OCI-LY3 (cell line): ENCODE data around the gene UQCRC1.

Source experiments
- H2AFZ ChIP-seq: fragments of 200-600, 300-600 bp; shearing (Covaris generic); 2 replicates; pipeline ENCODE4 v1.6.0; 2014; ENCODE audit warnings: antibody characterized with exemption, low read depth, low read length
- H3K27ac ChIP-seq: fragments of 200-600, 300-600 bp; sonication (generic); 2 replicates; pipeline ENCODE4 v1.5.1; 2014; ENCODE audit warnings: mild to moderate bottlenecking, low read length, moderate library complexity, mixed read lengths
- H3K27me3 ChIP-seq: fragments of 200-600, 300-600 bp; sonication (generic); 2 replicates; pipeline ENCODE4 v1.6.1; 2014; ENCODE audit warnings: low read depth, low read length, mixed read lengths
- H3K36me3 ChIP-seq: fragments of 200-600, 300-600 bp; sonication (generic); replicated peaks from 2 replicates; pipeline ENCODE3; 2014; ENCODE audit warnings: low read depth, low read length, mixed read lengths
- H3K4me1 ChIP-seq: fragments of 300-600, 200-600 bp; sonication (generic); 2 replicates; pipeline ENCODE4 v1.6.1; 2014; ENCODE audit warnings: low read length, mixed read lengths
- H3K4me2 ChIP-seq: fragments of 200-600, 300-600 bp; sonication (generic); 2 replicates; pipeline ENCODE4 v1.6.1; 2014; ENCODE audit warnings: low read length, mixed read lengths
- H3K4me3 ChIP-seq: fragments of 300-600, 200-600 bp; sonication (generic); 2 replicates; pipeline ENCODE4 v1.5.1; 2014; ENCODE audit warnings: antibody characterized with exemption, mild to moderate bottlenecking, low read length, moderate library complexity
- H3K79me2 ChIP-seq: fragments of 300-600, 200-600 bp; shearing (Covaris generic); 2 replicates; pipeline ENCODE4 v1.6.1; 2014; ENCODE audit warnings: mild to moderate bottlenecking, low read length, mixed read lengths
- H3K9ac ChIP-seq: fragments of 300-600, 200-600 bp; shearing (Covaris generic); 2 replicates; pipeline ENCODE4 v1.6.0; 2014; ENCODE audit warnings: mild to moderate bottlenecking, low read length, moderate library complexity
- H3K9me3 ChIP-seq: fragments of 200-600, 300-600 bp; shearing (Covaris generic); 2 replicates; pipeline ENCODE4 v1.6.1; 2014; ENCODE audit warnings: low read length, mixed read lengths; ENCODE audit not compliant: insufficient read depth
- H4K20me1 ChIP-seq: fragments of 200-600, 300-600 bp; sonication (generic); 2 replicates; pipeline ENCODE4 v1.6.1; 2016; ENCODE audit warnings: low read length, mixed read lengths; ENCODE audit not compliant: insufficient read depth
- CTCF ChIP-seq: fragments of 200-600, 300-600 bp; sonication (generic); IDR thresholded peaks from 2 replicates; pipeline ENCODE4 v1.5.1; 2014; ENCODE audit warnings: antibody characterized with exemption, low read length, low read depth
- EZH2phosphoT487 ChIP-seq: fragments of 200-600 bp; shearing (Covaris generic); IDR thresholded peaks from 2 replicates; pipeline ENCODE4 v1.6.1; 2018; ENCODE audit warnings: antibody characterized with exemption, mixed run types, low read depth

UQCRC1 gene

DNA sequence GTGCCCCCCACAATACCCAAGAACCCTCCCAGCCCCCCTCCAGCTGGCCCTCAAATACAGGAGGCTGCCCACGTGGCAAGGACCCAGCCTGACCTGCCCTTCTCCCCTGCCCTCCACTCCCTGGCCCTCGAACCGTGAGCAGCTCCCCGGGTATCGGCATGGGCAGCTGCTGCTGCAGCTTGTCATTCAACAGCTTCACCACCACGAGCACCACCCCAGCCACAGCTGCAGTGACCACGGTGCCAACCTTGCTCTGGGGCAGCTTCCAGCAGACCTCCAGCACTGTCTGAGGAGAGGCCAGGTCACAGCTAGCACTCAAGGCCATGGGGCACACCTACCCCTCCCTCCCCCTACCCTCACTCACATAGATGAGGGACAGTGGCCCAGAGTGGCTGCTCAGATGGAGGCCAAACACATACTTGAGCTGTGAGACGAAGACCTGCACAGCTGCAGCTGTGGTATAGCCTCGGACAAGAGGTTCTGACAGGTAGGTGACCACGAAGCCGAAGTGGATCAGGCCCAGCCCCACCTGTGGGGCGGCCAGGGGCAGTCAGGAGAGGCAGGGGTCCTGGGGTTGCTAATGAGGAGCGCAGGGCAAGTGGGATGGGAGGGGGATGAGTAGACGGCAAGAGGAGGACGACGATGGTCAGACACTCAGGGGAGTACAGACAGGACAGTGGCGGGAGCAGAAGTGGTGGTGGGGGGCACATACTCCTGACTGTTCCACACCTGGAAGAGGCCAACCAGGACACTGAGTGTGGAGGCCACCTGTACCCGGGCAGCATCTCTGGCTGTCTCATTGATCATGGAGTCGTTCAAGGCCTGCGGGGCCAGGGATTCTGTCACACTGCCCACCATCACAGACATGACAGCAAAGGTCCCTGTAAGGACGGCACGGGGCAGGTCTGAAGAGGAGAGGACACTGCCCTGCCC is 22.3 kb upstream of the UQCRC1 start:
- Histone ChIP-seq H3K4me2 (no peak overlapping the region), H4K20me1 (peaks cover 9% of the 10 kb centered on the region; the same call in 1 of the 2 replicates), H3K4me3 (no peak overlapping the region), H3K27me3 (no peaks in the 10 kb centered on the region), H3K4me1 (peaks cover 14% of the 10 kb centered on the region), H3K9me3 (no peaks in the 10 kb centered on the region), H3K9ac (no peak overlapping the region), H3K27ac (no peak overlapping the region), H3K36me3 (peaks cover 24% of the 10 kb centered on the region), H2AFZ (no peak overlapping the region), H3K79me2 (0 out of 2 replicates have a peak, but pooled peaks cover 4% of the 10 kb centered on the region)
- no peak for TF ChIP-seq EZH2phosphoT487
- no peak for TF ChIP-seq CTCF

DNA sequence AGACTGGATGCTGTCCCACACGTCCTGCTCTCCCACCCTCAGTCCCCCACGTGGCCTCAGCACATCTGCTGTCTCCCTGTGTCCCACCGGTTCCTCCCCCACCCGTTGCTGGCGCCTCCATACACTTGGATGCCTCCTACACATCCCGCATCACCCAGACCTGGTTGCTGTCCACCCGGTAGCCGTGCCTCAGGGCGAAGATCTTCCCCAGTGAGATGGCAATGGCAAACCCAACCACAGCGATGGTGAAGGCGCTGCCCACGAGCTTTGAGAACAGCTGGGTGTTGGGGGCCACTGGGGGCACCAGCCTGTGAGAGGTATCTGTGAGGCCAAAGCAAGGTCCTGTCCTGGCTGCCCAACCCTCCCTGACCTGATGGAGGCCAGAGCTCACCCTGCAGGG is 21.4 kb upstream of the UQCRC1 start:
- Histone ChIP-seq H3K27me3 (no peaks in the 10 kb centered on the region), H3K4me2 (no peak overlapping the region), H3K79me2 (0 out of 2 replicates have a peak, but pooled peaks cover 4% of the 10 kb centered on the region), H3K9me3 (no peaks in the 10 kb centered on the region), H3K36me3 (peaks cover 24% of the 10 kb centered on the region), H3K4me1 (peaks cover 8% of the 10 kb centered on the region), H4K20me1 (peaks cover 9% of the 10 kb centered on the region; the same call in 1 of the 2 replicates), H3K4me3 (no peak overlapping the region), H3K27ac (no peak overlapping the region), H2AFZ (no peak overlapping the region), H3K9ac (no peak overlapping the region)
- TF ChIP-seq EZH2phosphoT487 (no peak), CTCF (no peak)

DNA sequence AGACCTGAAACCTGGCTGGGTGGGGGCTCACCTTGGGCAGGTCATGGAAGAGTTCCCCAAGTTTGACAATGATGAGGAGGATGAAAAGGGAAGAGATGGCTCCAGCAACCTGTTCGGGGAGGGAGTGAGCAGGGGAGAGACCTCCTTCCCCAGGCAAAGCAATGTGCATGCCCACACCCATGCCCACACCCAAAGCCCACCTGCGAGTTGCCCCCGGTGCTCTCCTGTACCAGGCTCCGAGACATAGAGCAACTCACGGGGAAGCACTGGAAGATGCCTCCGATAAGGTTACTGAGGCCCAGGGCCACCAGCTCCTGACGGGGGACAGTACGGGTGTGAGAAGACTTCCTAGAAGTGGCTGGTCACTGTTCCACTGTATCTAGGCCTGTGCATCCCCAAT is 21.0 kb upstream of the UQCRC1 start:
- no peak overlapping the region for H3K4me3 ChIP-seq
- 0 out of 2 replicates have a peak, but pooled peaks cover 4% of the 10 kb centered on the region for H3K79me2 ChIP-seq
- H3K27me3 ChIP-seq: no peaks in the 10 kb centered on the region
- no peak for TF ChIP-seq CTCF
- no peak for TF ChIP-seq EZH2phosphoT487
- H3K9ac ChIP-seq: no peak overlapping the region
- H3K36me3 ChIP-seq: peaks cover 28% of the 10 kb centered on the region
- H3K4me1 ChIP-seq: peaks cover 8% of the 10 kb centered on the region
- no peak overlapping the region for H3K4me2 ChIP-seq
- peaks cover 9% of the 10 kb centered on the region; the same call in 1 of the 2 replicates for H4K20me1 ChIP-seq
- no peak overlapping the region for H3K27ac ChIP-seq
- no peak overlapping the region for H2AFZ ChIP-seq
- no peaks in the 10 kb centered on the region for H3K9me3 ChIP-seq

GRCh38 chr3:48629894-48630293 is 20.4 kb upstream of the UQCRC1 start:
- Histone ChIP-seq H4K20me1 (peaks cover 9% of the 10 kb centered on the region; the same call in 1 of the 2 replicates), H3K27ac (no peak overlapping the region), H3K79me2 (0 out of 2 replicates have a peak, but pooled peaks cover 4% of the 10 kb centered on the region), H3K9ac (no peak overlapping the region), H3K27me3 (no peaks in the 10 kb centered on the region), H3K9me3 (no peaks in the 10 kb centered on the region), H3K36me3 (peaks cover 29% of the 10 kb centered on the region), H2AFZ (no peak overlapping the region), H3K4me2 (no peak overlapping the region), H3K4me3 (no peak overlapping the region), H3K4me1 (peaks cover 8% of the 10 kb centered on the region)
- TF ChIP-seq EZH2phosphoT487 (no peak), CTCF (no peak)
